VCaP (cell line): Measurements from ENCODE around the gene C6orf120.

Experiments used
- H3K27ac ChIP-seq: fragments of 450-650 bp; 2 replicates; pipeline ENCODE4 v1.5.1; 2017
- TF ChIP-seq, protein P1 (sequence below): fragments of 450-650 bp; conservative IDR thresholded peaks from 2 replicates; pipeline ENCODE4 v1.5.1; 2017; ENCODE audit warnings: mild to moderate bottlenecking, moderate library complexity

C6orf120 gene

DNA sequence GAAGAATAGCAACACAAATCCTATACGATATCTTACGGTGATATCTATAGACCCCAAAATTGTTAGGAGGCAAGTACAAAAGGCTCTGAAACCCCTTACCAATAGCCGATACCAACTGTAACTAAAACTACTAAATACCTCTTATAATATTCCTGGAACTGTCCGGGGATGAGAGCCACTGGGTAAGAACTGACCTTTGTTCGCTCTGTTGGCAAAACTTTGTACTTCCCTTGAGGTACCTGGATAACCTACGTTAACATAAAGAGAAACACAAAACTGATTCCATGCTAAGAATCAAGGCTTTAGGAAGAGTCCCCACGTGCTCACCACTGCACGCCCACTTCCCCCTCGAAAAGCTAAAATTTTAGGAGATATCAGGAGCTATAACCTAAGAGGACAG lies 12.7 kb downstream of the C6orf120 start:
- no peak overlapping the region for H3K27ac ChIP-seq
- TF ChIP-seq, protein P1, sequence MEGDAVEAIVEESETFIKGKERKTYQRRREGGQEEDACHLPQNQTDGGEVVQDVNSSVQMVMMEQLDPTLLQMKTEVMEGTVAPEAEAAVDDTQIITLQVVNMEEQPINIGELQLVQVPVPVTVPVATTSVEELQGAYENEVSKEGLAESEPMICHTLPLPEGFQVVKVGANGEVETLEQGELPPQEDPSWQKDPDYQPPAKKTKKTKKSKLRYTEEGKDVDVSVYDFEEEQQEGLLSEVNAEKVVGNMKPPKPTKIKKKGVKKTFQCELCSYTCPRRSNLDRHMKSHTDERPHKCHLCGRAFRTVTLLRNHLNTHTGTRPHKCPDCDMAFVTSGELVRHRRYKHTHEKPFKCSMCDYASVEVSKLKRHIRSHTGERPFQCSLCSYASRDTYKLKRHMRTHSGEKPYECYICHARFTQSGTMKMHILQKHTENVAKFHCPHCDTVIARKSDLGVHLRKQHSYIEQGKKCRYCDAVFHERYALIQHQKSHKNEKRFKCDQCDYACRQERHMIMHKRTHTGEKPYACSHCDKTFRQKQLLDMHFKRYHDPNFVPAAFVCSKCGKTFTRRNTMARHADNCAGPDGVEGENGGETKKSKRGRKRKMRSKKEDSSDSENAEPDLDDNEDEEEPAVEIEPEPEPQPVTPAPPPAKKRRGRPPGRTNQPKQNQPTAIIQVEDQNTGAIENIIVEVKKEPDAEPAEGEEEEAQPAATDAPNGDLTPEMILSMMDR, result no peak

DNA sequence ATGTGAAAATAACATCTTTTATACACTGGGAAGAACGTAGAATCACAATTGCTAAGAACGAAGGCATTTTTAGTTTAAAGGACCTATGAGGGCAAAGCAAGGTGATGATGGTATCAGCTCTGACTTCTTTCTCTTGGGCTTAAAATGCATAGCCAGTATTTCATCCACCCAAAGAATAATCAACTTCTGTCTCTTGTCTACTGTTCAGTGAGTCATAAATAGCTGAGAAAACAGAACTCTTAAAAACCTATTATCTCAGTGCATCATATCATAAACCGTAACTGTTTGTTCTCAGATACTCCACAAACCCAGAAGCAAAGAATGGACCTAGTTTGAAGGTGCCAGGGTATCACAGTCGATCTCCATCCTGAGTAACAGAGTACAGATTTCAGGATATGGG lies 17.2 kb downstream of the C6orf120 start:
- no peak overlapping the region for H3K27ac ChIP-seq
- TF ChIP-seq, protein P1, result no peak

DNA sequence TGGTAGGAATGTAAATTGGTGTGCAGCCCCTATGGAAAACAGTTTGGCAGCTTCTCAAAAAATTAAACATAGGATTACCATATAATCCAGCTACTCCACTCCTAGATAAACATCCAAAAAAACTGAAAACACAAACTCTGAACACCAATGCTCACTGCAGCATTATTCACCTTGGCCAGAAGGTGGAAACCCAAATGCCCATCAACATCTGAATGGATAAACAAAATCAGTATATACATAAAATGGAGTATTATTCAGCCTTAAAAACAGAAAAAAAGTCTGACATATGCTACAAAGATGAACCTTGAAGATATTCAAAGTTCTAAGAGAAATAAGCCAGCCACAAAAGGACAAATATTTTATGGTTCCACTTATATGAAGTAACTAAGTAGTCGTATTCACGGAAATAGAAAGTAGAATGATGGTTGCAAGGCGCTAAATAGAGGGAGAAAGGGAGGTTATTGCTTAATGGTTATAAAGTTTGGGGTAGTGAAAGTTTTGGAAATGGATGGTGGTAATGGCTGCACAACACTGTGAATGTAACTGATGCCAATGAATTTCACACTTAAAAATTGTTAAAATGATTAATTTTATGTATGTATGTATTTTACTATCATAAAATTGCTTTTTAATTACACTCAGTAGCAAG lies 18.4 kb downstream of the C6orf120 start:
- H3K27ac ChIP-seq, result no peak overlapping the region
- TF ChIP-seq, protein P1, result peak; percentile 39

DNA sequence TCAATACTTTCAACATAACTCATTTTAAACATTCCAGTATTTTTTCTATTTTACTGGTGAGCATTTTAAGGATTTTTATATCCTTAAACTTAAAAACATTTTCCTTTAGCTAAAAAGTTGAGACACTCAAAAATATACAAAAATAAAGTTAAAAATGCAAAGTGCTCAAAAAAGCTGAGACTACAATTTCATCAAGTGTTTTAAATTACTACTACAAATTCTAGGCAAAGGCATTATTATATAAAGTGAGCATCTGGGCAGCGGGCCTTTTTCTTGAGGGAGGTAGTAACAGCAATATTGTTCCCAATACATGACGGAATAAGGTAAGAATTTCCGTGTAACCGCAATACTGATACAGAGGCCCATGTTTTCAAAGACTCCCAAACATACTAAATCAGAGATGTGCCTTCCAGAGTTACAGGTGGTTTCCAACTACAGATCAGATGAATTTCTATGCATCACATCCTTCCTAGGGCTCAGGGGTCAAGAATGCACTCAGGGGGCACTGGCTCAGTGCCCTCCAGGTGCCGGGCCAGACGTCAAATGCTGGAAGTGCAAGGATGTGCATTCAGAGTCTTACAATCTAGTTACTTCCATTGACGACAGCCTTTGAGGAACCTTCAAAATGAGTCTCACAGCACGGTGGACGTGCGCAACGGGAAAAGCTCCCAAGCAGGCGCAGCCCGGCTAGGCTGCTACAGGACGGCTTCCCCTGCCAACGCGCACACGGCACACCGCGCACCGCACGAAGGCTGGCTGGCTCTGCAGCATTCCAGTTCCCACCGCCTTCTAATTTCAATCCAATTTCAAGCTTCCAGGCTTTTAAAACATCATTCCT lies 20.7 kb downstream of the C6orf120 start:
- peak overlapping the region; percentile 95 for H3K27ac ChIP-seq
- TF ChIP-seq, protein P1, result no peak

DNA sequence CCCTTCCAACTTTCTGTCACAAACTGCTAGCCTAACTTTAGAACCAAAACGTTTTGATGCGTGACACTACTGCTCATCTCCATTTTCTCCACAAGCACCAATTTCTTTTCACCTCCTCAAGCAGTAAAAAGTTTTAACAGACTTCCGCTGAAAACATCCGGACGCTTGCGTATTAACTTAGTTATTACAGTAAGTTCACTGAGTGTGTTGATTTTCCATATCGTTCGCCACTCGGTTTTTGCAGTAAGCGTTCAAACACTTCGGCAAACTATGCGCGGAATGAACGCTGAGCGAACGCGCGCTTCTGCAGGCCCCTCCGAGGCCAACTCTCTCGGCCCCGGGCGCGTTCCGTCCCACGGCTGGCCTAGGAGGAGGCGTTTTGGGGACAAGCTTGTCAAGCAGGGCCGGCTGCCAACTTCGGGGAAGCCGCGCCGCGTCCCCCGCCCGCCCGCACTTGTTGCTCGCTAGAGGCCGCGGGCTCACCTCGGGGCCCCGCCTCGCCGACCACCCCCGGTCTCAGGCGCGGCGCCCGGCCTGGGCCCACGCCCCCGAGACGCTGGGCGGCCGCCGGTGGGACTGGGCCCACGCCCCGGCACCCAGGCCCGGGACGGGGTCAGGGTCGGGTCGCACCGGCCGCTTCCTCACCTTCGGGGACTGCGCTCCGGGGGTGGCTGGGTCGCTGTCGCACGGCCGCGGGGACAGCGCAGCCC lies 21.4 kb downstream of the C6orf120 start:
- TF ChIP-seq, protein P1, result no peak
- peak overlapping the region; percentile 95 for H3K27ac ChIP-seq

DNA sequence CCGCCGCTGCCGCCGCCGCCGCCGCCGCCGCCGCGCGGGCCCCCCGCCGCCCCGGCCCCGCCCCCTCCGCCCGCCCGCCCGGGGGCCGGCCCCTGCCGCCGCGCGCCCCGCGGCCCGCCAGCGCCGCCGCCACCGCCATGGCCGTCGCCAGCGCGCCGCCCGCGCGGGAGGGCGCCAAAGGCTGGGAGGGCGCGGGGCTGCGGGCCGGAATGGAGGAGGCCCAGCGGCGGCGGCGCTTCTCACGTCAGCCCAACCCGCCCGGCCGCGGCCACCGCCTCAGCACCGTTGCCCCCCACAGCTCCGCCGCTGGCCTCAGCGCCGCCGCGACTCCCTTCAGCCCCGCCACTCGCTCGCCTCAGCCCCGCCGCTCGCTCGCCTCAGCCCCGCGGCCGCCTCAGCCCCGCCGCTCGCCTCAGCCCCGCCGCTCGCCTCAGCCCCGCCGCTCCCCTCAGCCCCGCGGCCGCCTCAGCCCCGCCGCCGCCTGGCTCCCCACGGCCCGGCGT lies 22.1 kb downstream of the C6orf120 start:
- TF ChIP-seq, protein P1, result no peak
- H3K27ac ChIP-seq, result peak overlapping the region; percentile 95
